Adipocyte (in vitro differentiated cells): Measurements from ENCODE around the gene TMED1.

Source experiments
- DNase-seq: peaks from one replicate; pipeline ENCODE4 v3.0.0-alpha.2; 2015; ENCODE audit warnings: low read depth
- H3K27me3 ChIP-seq: replicated peaks from 2 replicates; pipeline ENCODE4 v1.7.0; 2013; ENCODE audit warnings: mild to moderate bottlenecking, low read length, moderate library complexity; ENCODE audit not compliant: control insufficient read depth, insufficient read depth
- H3K36me3 ChIP-seq: 2 replicates; pipeline ENCODE4 v1.7.0; 2013; ENCODE audit warnings: low read length, mild to moderate bottlenecking, moderate library complexity; ENCODE audit not compliant: control insufficient read depth, insufficient read depth, severe bottlenecking
- H3K4me1 ChIP-seq: 2 replicates; pipeline ENCODE4 v1.7.0; 2013; ENCODE audit warnings: mild to moderate bottlenecking, low read length, moderate library complexity; ENCODE audit not compliant: control insufficient read depth, insufficient read depth
- H3K4me3 ChIP-seq: 2 replicates; pipeline ENCODE4 v1.7.0; 2013; ENCODE audit warnings: mild to moderate bottlenecking, low read length, moderate library complexity
- H3K9ac ChIP-seq: 2 replicates; pipeline ENCODE4 v1.7.0; 2013; ENCODE audit warnings: mild to moderate bottlenecking, low read length, moderate library complexity
- H3K9me3 ChIP-seq: 2 replicates; pipeline ENCODE4 v1.7.0; 2013; ENCODE audit warnings: mild to moderate bottlenecking, low read length, moderate library complexity; ENCODE audit not compliant: control insufficient read depth

The TMED1 gene

DNA sequence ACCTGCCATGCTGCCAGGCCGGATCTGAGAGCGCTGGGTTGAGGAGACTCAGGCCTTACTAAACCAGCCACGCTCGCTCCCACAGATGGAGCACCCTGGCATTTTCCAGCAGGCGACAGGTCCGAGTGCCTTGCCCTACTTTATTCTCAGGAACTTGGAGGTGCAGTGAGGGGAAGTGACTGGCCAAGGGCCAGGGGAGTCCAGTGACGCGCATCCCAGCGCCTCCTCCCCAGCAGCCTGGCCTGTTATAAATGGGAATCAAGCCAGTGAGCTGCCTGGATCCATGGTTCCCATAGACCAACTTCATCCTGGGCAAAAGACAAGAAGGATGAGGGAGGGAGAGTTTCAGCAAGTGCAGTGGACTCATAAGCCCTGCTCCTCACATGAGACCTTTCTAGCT lies 35.5 kb downstream of the TMED1 start:
- H3K9me3 ChIP-seq, result no peaks in the 10 kb centered on the region
- DNase-seq, result no peak
- peaks cover 90% of the 10 kb centered on the region for H3K36me3 ChIP-seq
- H3K27me3 ChIP-seq, result no peaks in the 10 kb centered on the region
- H3K4me1 ChIP-seq, result no peaks in the 10 kb centered on the region
- no peak overlapping the region for H3K9ac ChIP-seq
- H3K4me3 ChIP-seq, result no peak overlapping the region

DNA sequence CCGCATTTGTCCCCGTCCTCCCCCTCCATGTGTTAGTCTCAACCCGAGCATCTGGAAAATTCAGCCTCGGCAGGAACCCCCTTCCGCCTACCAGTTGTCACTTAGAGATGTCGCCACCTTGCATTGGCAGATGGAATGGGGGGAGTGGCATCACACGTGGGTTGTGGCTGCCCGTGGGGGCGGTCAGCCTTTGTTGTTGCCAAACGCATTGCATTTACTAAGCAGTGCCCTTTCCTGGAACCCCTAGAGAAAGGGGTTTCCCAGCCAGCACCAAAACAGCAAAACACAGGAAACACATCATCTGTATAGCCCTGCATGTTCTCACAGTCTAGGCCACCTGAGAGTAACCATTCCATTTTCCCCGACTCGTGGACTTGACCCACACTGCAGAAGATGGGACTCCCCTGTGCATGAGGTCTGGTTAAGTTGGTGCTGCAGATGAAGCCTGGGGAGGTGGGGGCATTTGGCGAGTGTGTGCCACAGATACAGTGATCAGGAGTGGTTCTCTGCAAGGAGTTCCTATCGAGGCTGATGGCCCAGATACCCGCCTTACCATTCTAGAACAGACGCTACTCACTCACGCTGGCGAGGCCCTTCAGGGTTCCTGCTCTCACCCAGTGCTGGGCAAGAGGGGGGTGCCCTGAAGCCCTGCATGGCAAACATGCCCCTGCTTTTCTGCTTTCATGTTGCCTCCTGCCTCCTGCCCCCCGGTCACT lies 38.3 kb downstream of the TMED1 start:
- H3K4me1 ChIP-seq, result no peaks in the 10 kb centered on the region
- H3K9ac ChIP-seq, result no peak overlapping the region
- H3K27me3 ChIP-seq, result no peaks in the 10 kb centered on the region
- no peaks in the 10 kb centered on the region for H3K9me3 ChIP-seq
- no peak for DNase-seq
- H3K4me3 ChIP-seq, result no peak overlapping the region
- H3K36me3 ChIP-seq, result peaks cover 90% of the 10 kb centered on the region

DNA sequence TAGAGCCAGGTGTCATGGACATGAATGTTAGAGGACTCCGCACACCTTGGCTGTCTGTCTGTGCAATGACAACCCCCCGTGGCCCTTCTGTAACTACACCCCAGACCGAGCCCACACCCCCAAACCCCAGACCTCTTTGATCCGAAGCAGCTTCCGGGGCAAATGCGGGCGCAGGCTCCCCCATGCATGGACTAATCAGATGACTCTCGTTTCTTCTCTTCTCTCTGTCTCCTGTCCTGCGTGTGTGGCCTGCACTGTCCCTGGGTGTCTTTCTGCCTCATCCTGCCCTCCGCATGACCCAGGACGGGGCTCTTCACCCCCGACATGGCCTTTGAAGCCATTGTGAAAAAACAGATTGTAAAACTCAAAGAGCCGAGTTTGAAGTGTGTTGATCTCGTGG lies 38.9 kb downstream of the TMED1 start:
- Histone ChIP-seq H3K36me3 (peaks cover 89% of the 10 kb centered on the region), H3K9me3 (no peaks in the 10 kb centered on the region), H3K9ac (no peak overlapping the region), H3K4me1 (no peaks in the 10 kb centered on the region), H3K4me3 (no peak overlapping the region), H3K27me3 (no peaks in the 10 kb centered on the region)
- no peak for DNase-seq

DNA sequence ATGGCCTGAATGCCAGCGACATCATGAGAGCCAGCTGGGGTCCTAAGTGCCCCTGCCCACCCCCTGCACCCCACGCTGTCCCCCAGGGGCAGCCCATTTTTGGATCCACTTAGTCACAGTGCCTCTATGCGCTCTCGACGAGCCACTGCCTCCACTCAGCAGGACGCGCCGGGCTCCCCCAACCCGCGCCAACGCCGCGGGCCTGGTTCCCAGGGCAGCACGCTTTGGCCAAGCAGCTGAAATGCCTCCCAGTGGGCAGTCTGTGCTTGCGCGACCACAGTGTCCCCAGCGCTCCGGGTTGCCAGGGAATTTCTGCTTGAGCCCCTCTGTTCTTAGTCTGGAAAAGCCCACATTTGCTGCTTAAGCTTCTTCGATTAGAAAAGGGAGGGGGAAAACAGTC lies 39.4 kb downstream of the TMED1 start:
- H3K27me3 ChIP-seq, result no peaks in the 10 kb centered on the region
- no peak for DNase-seq
- H3K4me1 ChIP-seq, result no peaks in the 10 kb centered on the region
- H3K4me3 ChIP-seq, result no peak overlapping the region
- no peak overlapping the region for H3K9ac ChIP-seq
- H3K36me3 ChIP-seq, result peaks cover 90% of the 10 kb centered on the region
- no peaks in the 10 kb centered on the region for H3K9me3 ChIP-seq

DNA sequence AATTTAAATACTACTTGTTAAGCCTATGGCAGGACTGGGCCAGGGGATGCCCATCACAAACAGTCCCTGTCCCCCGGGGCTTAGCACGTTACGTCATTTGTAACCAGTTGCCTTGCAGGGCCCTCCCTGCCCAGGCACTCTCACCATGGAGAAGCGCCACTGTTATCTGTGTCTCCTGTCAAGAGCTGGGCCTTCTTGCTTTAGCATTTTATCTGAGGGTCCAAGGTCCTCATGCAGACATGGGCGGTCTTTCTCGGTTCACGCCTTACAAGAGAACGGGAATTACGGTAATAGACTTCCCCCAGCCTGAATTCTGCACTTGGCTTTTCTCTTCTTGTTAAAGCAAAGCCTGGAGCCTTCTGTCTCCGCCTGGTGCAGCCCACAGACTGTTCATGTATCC lies 46.1 kb downstream of the TMED1 start:
- peaks cover 84% of the 10 kb centered on the region for H3K36me3 ChIP-seq
- H3K4me1 ChIP-seq, result no peaks in the 10 kb centered on the region
- H3K9me3 ChIP-seq, result no peaks in the 10 kb centered on the region
- no peaks in the 10 kb centered on the region for H3K27me3 ChIP-seq
- H3K4me3 ChIP-seq, result no peak overlapping the region
- DNase-seq, result no peak
- no peak overlapping the region for H3K9ac ChIP-seq

DNA sequence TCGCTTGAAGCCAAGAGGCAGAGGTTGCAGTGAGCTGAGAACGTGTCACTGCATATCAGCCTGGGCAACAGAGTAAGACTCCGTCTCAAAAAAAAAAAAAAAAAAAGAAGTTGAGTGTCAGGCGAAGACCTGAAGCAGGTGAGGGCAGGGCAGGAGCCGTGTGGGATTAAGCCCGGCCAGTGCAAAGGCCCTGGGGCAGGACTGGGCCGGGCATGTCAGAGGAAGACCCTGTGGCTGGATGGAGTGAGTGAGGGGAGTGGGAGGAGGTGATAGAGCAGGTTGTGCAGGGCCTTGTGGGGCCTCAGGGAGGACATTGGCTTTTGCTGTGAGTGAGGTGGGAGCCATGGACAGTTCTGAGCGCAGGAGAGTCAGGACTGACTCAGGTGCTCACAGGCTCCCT lies 47.9 kb downstream of the TMED1 start:
- peaks cover 79% of the 10 kb centered on the region for H3K36me3 ChIP-seq
- no peak overlapping the region for H3K4me3 ChIP-seq
- H3K4me1 ChIP-seq, result no peaks in the 10 kb centered on the region
- H3K9me3 ChIP-seq, result no peaks in the 10 kb centered on the region
- H3K9ac ChIP-seq, result no peak overlapping the region
- DNase-seq, result no peak
- no peaks in the 10 kb centered on the region for H3K27me3 ChIP-seq

DNA sequence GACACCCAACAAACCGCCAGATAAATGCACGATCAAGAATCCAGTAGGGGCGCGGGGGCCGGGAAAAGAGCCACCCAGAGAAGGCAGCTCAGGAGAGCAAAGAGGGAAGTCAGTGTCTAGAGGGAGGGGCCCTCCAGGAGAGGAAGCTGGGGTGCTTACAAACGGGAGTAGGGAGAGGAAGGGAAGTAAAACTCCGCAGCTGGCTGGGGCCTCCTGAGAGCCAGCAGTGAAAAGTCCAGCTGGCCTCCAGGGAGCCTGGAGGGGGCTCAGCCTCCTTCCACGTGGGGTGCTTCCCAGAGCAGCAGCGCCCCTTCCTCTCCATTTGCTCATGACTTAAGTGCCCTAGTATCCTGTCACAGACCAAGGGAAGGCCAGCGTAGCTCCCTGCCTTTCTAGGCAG lies 51.8 kb downstream of the TMED1 start:
- H3K4me1 ChIP-seq, result peaks cover 20% of the 10 kb centered on the region
- no peak for DNase-seq
- H3K9me3 ChIP-seq, result no peaks in the 10 kb centered on the region
- no peaks in the 10 kb centered on the region for H3K27me3 ChIP-seq
- H3K9ac ChIP-seq, result no peak overlapping the region
- peaks cover 75% of the 10 kb centered on the region for H3K36me3 ChIP-seq
- H3K4me3 ChIP-seq, result no peak overlapping the region

DNA sequence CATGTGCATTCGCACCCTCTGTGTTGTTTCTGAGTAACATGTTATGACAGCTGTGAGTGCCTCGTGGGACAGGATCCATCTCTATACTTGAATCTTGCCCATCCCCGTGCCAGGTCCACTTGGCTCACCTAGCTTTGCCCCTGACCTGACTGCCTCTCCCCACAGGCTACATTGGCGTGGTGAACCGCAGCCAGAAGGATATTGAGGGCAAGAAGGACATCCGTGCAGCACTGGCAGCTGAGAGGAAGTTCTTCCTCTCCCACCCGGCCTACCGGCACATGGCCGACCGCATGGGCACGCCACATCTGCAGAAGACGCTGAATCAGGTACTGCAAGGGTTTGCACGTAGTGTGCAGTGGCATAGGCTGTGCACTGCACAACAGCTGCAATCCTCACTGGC lies 53.2 kb downstream of the TMED1 start:
- Histone ChIP-seq H3K4me1 (peaks cover 20% of the 10 kb centered on the region), H3K27me3 (no peaks in the 10 kb centered on the region), H3K36me3 (peaks cover 73% of the 10 kb centered on the region), H3K9ac (no peak overlapping the region), H3K9me3 (no peaks in the 10 kb centered on the region), H3K4me3 (no peak overlapping the region)
- DNase-seq, result no peak
